Endothelial cell of umbilical vein (primary cell): Measurements from ENCODE around the gene RNF213. TPM values are rescaled to one million over a fixed set of nuclear protein-coding genes. Genes with fewer than 3 reads are reported as not detected.

Experiments
- BruUV-seq: library from RNA; stranded (reverse); fragments of 400-500 nt; replicated peaks from 2 replicates; lab custom pipeline; 2021; lab: Mats Ljungman, UMichigan
- CTCF ChIA-PET: fragments of 300-600, 350-600 bp; sonication (Branson Sonifier 250); formaldehyde crosslinking; loops from one replicate; lab custom pipeline; 2021; ENCODE audit warnings: antibody characterized with exemption, inconsistent platforms; lab: Charles Lee
- POLR2A ChIA-PET: fragments of 300-600, 350-600 bp; sonication (Branson Sonifier 250); formaldehyde crosslinking; loops from one replicate; lab custom pipeline; 2021; ENCODE audit warnings: antibody characterized with exemption, inconsistent platforms; lab: Charles Lee
- DNase-seq: peaks from one replicate; pipeline ENCODE4 v3.0.0-alpha.2; 2011; ENCODE audit warnings: low read depth, low spot score
- FAIRE-seq: peaks from 2 replicates; lab custom pipeline; 2011; peaks lifted over from hg19 to GRCh38; lab: Jason Lieb, UNC
- H2AFZ ChIP-seq: 2 replicates; pipeline ENCODE4 v1.6.0; 2012; ENCODE audit warnings: low read depth, low read length, control low read depth, inconsistent platforms
- H3K27ac ChIP-seq: 2 replicates; pipeline ENCODE4 v1.5.1; 2011; ENCODE audit warnings: low read depth, mild to moderate bottlenecking, control low read depth, low read length, moderate library complexity; ENCODE audit not compliant: insufficient read depth
- H3K27me3 ChIP-seq, 2 experiments: 2 replicates each; pipeline versions ENCODE4 v1.6.0 to v1.6.1; 2011; ENCODE audit warnings: low read length in 2 of 2, mixed read lengths in 1 of 2; ENCODE audit not compliant: control insufficient read depth in 2 of 2, insufficient read depth in 2 of 2
- H3K36me3 ChIP-seq, 2 experiments: 2 replicates in 1 of 2; 3 replicates in 1 of 2; pipeline ENCODE4 v1.5.1; 2011; ENCODE audit warnings: low read length in 2 of 2, mild to moderate bottlenecking in 1 of 2, moderate library complexity in 1 of 2; ENCODE audit not compliant: control insufficient read depth in 2 of 2, insufficient read depth in 2 of 2; ENCODE audit errors: extremely low read depth in 1 of 2
- H3K4me1 ChIP-seq: 3 replicates; pipeline ENCODE4 v1.5.1; 2011; ENCODE audit warnings: mild to moderate bottlenecking, low read length; ENCODE audit not compliant: control insufficient read depth, insufficient read depth; ENCODE audit errors: extremely low read depth
- H3K4me2 ChIP-seq: 2 replicates; pipeline ENCODE4 v1.6.1; 2011; ENCODE audit warnings: low read length, control low read depth, mixed read lengths; ENCODE audit not compliant: insufficient read depth
- H3K4me3 ChIP-seq, 3 experiments: fragments of 200-600 bp in 1 of 3; sonication (generic), shearing (Covaris generic) in 1 of 3; replicated peaks in 1 of 3; 2 replicates each; pipeline ENCODE4 v1.5.1; 2011 to 2016; ENCODE audit warnings: control low read depth in 3 of 3, low read length in 3 of 3, mild to moderate bottlenecking in 2 of 3, inconsistent platforms in 1 of 3, low read depth in 1 of 3, moderate library complexity in 1 of 3; ENCODE audit not compliant: insufficient read depth in 1 of 3
- H3K79me2 ChIP-seq: 2 replicates; pipeline ENCODE4 v1.6.0; 2012; ENCODE audit warnings: low read length, inconsistent platforms; ENCODE audit not compliant: control insufficient read depth, insufficient read depth
- H3K9ac ChIP-seq: replicated peaks from 2 replicates; pipeline ENCODE3; 2011; ENCODE audit warnings: low read length, control low read depth; ENCODE audit not compliant: insufficient read depth; ENCODE audit errors: extremely low read depth
- H3K9me1 ChIP-seq: replicated peaks from 3 replicates; pipeline ENCODE4 v1.6.0; 2011; ENCODE audit warnings: mild to moderate bottlenecking, low read length; ENCODE audit not compliant: control insufficient read depth, insufficient read depth; ENCODE audit errors: extremely low read depth
- H3K9me3 ChIP-seq: replicated peaks from 2 replicates; pipeline ENCODE4 v1.5.1; 2012; ENCODE audit warnings: low read length, inconsistent platforms; ENCODE audit not compliant: control insufficient read depth, insufficient read depth
- H4K20me1 ChIP-seq: replicated peaks from 2 replicates; pipeline ENCODE3; 2011; ENCODE audit warnings: mild to moderate bottlenecking, low read length; ENCODE audit not compliant: control insufficient read depth, insufficient read depth; ENCODE audit errors: extremely low read depth
- CTCF ChIP-seq, 2 donors: IDR thresholded peaks; 1 replicate in 1 of 2; 2 replicates in 1 of 2; pipeline ENCODE4 v1.5.1; 2011; ENCODE audit warnings: low read length in 2 of 2, mild to moderate bottlenecking in 2 of 2, moderate library complexity in 2 of 2, control low read depth in 1 of 2, inconsistent platforms in 1 of 2, low read depth in 1 of 2; ENCODE audit not compliant: insufficient read depth in 1 of 2; ENCODE audit errors: extremely low read depth in 1 of 2
- EZH2 ChIP-seq: IDR thresholded peaks from 2 replicates; pipeline ENCODE4 v1.6.1; 2012; ENCODE audit warnings: borderline replicate concordance, low read depth, mild to moderate bottlenecking, moderate library complexity, low read length, inconsistent platforms; ENCODE audit not compliant: severe bottlenecking
- FOS ChIP-seq: IDR thresholded peaks from 2 replicates; pipeline ENCODE4 v1.6.1; 2011; ENCODE audit warnings: mild to moderate bottlenecking, low read length, moderate library complexity, borderline replicate concordance; ENCODE audit not compliant: insufficient read depth
- GATA2 ChIP-seq: IDR thresholded peaks from 2 replicates; pipeline ENCODE4 v1.7.0; 2011; ENCODE audit warnings: low read depth, mild to moderate bottlenecking, moderate library complexity, mixed read lengths, low read length; ENCODE audit not compliant: insufficient read length, insufficient read depth
- JUN ChIP-seq: IDR thresholded peaks from 2 replicates; pipeline ENCODE4 v1.6.1; 2011; ENCODE audit warnings: borderline replicate concordance, low read depth; ENCODE audit not compliant: insufficient read length, insufficient read depth
- MAX ChIP-seq: IDR thresholded peaks from 2 replicates; pipeline ENCODE4 v1.6.1; 2011; ENCODE audit not compliant: insufficient read depth, insufficient read length
- MYC ChIP-seq: IDR thresholded peaks from one replicate; pipeline ENCODE4 v1.6.1; 2011; ENCODE audit warnings: mild to moderate bottlenecking, low read depth, low read length
- POLR2A ChIP-seq: IDR thresholded peaks from 2 replicates; pipeline ENCODE4 v1.6.1; 2012; ENCODE audit warnings: low read depth, mild to moderate bottlenecking, control low read depth, low read length
- POLR2AphosphoS5 ChIP-seq: IDR thresholded peaks from 2 replicates; pipeline ENCODE4 v1.6.1; 2012; ENCODE audit warnings: low read depth, mild to moderate bottlenecking, control low read depth, low read length, moderate library complexity; ENCODE audit not compliant: insufficient read depth
- dilution Hi-C: fragments of 300-500 bp; cut with MboI; formaldehyde crosslinking; loops from one replicate; pipeline ENCODE4 v1.15.0; 2019; ENCODE audit warnings: low sequenced_read_pairs; ENCODE audit not compliant: extremely low pct_ligation_motif_present
- intact Hi-C: fragments of 100-400 bp; cut with micrococcal nuclease; formaldehyde crosslinking; loops from one replicate; pipeline ENCODE4 v1.10.0; 2022
- polyA plus RNA-seq, 4 experiments: library from polyadenylated mRNA; depleted of rRNA in 3 of 4; stranded (reverse) in 3 of 4; unstranded in 1 of 4; fragments of >200 nt; gene quantifications; 2 replicates each; pipeline versions ENCODE4 v1.2.1 to v1.2.3, GENCODE V29; 2011 to 2012; ENCODE audit warnings: missing spikeins in 1 of 4
- total RNA-seq: library from RNA; stranded (reverse); gene quantifications from 2 replicates; pipeline ENCODE4 v1.2.3, GENCODE V29; 2021

RNF213 gene
- total and polyA plus RNA-seq, 2 donors (not counting 3 experiments of a cell fraction or from before 2014, with no cell fraction given): 36.5 to 116 TPM

GRCh38 chr17:80428363-80428762 lies 167.7 kb downstream of the RNF213 start:
- no peaks in the 10 kb centered on the region for H3K9me1 ChIP-seq
- intact Hi-C loops: loop anchor here (10.0 kb wide), 1 partner anchor 336 kb away; no protein-coding TSS in a partner anchor
- H3K4me2 ChIP-seq: no peak overlapping the region
- H3K79me2 ChIP-seq: no peaks in the 10 kb centered on the region
- DNase-seq (no peak), FAIRE-seq (no peak)
- no peak overlapping the region for H3K9ac ChIP-seq
- TF ChIP-seq GATA2: no peak
- no peak for TF ChIP-seq FOS
- TF ChIP-seq POLR2A: no peak
- no peak for TF ChIP-seq MYC
- TF ChIP-seq POLR2AphosphoS5: no peak
- no peak for TF ChIP-seq EZH2
- TF ChIP-seq CTCF (IDR thresholded peaks at IDR 0.05; ENCODE audit: extremely low read depth in 1 of 2, insufficient read depth in 1 of 2, low read depth in 1 of 2, low read length in 2 of 2): no peak
- TF ChIP-seq JUN: no peak
- no peak for TF ChIP-seq MAX
- H4K20me1 ChIP-seq: no peaks in the 10 kb centered on the region
- dilution Hi-C loops: no loop called here
- no TSS peak for BruUV-seq
- H3K9me3 ChIP-seq: no peaks in the 10 kb centered on the region
- H3K27me3 ChIP-seq: no peaks in the 10 kb centered on the region
- CTCF ChIA-PET: interaction anchor here (0.9 to 5.3 kb wide), 12 partner anchors 9 to 669 kb away, joined by 3 to 66 read pairs (median 16); no protein-coding TSS in a partner anchor
- H3K36me3 ChIP-seq: no peaks in the 10 kb centered on the region
- H3K4me3 ChIP-seq: no peak overlapping the region
- no peak overlapping the region for H3K27ac ChIP-seq
- POLR2A ChIA-PET: no interaction called here
- no peaks in the 10 kb centered on the region for H3K4me1 ChIP-seq
- H2AFZ ChIP-seq: no peak overlapping the region
